Measurements from ENCODE around the gene NLRP7.
"Not testable (repeated sequence)": the region's sequence is repeated elsewhere in the genome, so short reads cannot be mapped to it uniquely, and the experiment has no call there.

Gene NLRP7

DNA sequence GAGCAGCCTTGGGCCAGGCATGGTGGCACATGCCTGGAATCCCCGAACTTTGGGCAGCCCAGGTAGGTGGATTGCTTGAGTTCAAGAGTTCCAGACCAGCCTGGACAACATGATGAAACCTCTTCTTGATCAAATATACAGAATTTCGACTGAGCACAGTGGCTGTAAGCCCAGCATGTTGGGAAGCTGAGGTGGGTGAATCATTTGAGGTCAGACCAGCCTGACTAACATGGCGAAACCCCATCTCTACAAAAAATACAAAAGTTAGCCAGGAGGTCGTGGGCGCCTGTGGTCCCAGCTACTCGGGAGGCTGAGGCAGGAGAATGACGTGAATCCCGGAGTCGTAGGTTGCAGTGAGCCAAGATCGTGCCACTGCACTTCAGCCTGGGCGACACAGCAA is 8.0 kb upstream of the NLRP7 start:
- TF ChIP-seq, protein P1, sequence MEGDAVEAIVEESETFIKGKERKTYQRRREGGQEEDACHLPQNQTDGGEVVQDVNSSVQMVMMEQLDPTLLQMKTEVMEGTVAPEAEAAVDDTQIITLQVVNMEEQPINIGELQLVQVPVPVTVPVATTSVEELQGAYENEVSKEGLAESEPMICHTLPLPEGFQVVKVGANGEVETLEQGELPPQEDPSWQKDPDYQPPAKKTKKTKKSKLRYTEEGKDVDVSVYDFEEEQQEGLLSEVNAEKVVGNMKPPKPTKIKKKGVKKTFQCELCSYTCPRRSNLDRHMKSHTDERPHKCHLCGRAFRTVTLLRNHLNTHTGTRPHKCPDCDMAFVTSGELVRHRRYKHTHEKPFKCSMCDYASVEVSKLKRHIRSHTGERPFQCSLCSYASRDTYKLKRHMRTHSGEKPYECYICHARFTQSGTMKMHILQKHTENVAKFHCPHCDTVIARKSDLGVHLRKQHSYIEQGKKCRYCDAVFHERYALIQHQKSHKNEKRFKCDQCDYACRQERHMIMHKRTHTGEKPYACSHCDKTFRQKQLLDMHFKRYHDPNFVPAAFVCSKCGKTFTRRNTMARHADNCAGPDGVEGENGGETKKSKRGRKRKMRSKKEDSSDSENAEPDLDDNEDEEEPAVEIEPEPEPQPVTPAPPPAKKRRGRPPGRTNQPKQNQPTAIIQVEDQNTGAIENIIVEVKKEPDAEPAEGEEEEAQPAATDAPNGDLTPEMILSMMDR (conservative IDR thresholded peaks at IDR 0.05; ENCODE audit: low read depth, low read length): no peak
- no peak overlapping the region for H3K4me3 ChIP-seq (ENCODE audit: low read length)
- DNase-seq (ENCODE audit: low read depth): no peak

DNA sequence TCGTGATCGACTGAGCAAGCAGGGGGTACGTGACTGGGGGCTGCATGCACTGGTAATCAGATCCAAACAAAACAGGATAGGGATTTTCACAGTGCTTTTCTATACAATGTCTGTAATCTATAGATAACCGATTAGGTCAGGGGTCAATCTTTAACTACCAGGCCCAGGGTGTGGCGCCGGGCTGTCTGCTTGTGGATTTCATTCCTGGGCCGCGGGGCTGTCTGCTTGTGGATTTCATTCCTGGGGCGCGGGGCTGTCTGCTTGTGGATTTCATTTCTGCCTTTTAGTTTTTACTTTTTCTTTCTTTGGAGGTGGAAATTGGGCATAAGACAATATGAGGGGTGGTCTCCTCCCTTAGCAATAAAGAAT is 6.0 kb upstream of the NLRP7 start:
- DNase-seq (ENCODE audit: low read depth); H3K4me3 ChIP-seq (ENCODE audit: low read length): not testable (repeated sequence)

DNA sequence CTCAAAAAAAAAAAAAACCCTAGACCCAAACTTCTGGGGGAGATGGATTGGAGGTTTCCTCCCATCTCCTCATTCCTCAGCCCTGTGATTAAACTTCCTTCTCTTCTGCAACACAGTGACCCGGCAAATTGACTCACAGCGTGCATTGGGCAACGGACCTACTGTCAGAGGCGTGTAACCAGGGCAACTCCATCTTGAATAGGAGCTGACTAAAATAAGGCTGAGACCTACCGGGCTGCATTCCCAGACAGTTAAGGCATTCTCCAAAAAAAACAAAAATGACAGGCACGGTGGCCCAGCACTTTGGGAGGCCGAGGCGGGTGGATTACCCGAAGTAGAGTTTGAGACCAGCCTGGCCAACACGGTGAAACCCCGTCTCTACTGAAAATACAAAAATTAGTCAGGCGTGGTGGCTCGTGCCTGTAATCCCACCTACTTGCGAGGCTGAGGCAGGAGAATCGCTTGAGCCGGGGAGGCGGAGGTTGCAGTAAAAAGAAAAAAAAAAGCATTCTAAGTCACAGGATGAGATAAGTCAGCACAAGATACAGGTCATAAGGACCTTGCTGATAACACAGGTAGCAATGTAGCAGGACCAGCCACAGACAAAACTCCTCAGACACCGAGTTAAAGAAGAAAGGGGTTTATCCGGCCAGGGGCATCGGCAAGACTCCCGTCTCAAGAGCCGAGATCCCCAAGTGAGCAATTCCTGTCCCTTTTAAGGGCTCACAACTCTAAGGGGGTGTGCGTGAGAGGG is 5.4 kb upstream of the NLRP7 start:
- TF ChIP-seq, protein P1 (conservative IDR thresholded peaks at IDR 0.05; ENCODE audit: low read depth, low read length): no peak
- DNase-seq (ENCODE audit: low read depth): no peak

DNA sequence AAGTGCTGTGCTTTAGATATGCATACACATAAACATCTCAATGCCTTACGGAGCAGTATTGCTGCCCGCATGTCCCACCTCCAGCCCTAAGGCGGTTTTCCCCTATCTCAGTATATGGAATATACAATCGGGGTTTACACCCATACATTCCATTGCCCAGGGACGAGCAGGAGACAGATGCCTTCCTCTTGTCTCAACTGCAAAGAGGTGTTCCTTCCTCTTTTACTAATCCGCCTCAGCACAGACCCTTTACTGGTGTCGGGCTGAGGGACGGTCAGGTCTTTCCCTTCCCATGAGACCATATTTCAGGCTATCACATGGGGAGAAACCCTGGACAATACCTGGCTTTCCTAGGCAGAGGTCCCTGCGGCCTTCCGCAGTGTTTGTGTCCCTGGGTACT is 3.2 kb upstream of the NLRP7 start:
- not testable (repeated sequence) for H3K4me3 ChIP-seq (ENCODE audit: low read length); DNase-seq (ENCODE audit: low read depth)

More for the DNA sequence above, 5.4 kb upstream of the NLRP7 start:
- H3K4me3 ChIP-seq (ENCODE audit: low read length): no peak overlapping the region

DNA sequence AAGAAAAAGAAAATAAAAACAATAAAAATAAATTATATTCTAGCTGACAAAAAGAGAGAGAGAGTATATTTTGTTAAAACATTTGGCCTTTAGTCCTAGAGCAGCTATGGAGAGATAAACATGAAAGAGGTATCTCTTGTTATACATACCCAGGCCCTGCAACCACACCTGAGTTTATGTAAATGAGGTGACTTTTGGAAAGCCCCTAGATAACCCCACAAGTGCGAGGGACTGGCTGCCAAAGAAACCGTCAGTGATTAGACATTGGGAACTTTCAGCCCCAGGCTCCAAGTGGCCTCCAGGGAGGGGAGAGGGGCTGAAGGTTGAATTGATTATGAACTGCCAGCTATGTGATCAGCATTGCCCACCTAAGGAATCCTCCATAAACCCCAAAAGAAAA is 2.1 kb upstream of the NLRP7 start:
- no peak for DNase-seq (ENCODE audit: low read depth)
- H3K4me3 ChIP-seq (ENCODE audit: low read length): no peak overlapping the region
- TF ChIP-seq, protein P1 (conservative IDR thresholded peaks at IDR 0.05; ENCODE audit: low read depth, low read length): no peak

DNA sequence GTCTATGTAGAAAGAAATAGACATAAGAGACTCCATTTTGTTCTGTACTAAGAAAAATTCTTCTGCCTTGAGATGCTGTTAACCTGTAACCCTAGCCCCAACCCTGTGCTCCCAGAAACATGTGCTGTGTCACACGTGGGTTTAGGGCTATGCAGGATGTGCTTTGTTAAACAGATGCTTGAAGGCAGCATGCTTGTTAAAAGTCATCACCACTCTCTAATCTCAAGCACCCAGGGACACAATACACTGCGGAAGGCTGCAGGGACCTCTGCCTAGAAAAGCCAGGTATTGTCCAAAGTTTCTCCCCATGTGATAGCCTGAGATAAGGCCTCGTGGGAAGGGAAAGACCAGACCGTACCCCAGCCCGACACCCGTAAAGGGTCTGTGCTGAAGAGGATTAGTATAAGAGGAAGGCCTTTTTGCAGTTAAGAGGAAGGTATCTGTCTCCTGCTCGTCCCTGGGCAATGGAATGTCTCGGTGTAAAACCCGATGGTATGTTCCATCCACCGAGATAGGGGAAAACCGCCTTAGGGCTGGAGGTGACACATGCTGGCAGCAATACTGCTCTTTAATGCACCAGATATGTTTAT is 3.5 kb downstream of the NLRP7 start:
- H3K4me3 ChIP-seq (ENCODE audit: low read length); DNase-seq (ENCODE audit: low read depth): not testable (repeated sequence)

DNA sequence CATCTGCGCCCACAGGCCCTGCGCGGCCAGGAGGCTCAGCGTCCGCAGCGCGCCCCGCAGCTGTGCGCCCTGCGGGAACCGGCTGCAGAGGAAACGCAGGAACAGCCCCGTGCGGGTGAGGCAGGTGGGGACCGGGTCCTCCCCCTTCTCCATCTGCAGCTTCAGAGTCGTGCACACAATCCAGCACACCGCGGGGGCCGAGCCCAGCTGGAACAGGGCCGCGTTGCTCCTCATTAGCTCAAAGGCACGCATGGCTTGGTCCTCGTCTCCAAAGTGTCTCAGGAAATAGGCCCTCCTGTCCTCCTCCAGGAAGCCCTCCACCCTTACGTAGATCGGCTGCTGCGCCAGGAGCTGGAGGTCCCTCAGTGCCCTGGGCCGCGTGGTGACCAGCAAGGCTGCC is 7.8 kb downstream of the NLRP7 start:
- DNase-seq (ENCODE audit: low read depth): not testable (repeated sequence)

DNA sequence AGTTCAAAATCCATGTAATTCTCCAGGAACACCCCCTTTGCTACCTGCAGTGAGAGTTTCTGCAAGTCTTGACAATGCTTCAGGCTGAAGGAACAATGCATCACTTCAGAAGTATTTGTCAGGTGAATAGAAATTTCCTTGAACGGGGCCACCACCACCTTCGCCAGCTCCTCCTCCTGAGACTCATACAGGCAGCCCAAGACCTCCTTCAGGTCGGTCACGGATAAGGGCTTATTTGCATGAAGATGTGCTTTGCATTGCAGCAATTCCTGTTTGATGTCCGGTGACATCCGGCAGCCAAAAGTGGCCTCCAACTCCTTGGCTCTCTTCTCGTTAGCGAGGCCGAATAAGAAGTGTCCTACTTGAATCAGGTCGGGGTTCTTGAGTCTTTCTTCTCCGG is 8.4 kb downstream of the NLRP7 start:
- TF ChIP-seq, protein P1 (conservative IDR thresholded peaks at IDR 0.05; ENCODE audit: low read depth, low read length): no peak
- no peak overlapping the region for H3K4me3 ChIP-seq (ENCODE audit: low read length)
- DNase-seq (ENCODE audit: low read depth): no peak

More for the DNA sequence above, 7.8 kb downstream of the NLRP7 start:
- H3K4me3 ChIP-seq (ENCODE audit: low read length): not testable (repeated sequence)

DNA sequence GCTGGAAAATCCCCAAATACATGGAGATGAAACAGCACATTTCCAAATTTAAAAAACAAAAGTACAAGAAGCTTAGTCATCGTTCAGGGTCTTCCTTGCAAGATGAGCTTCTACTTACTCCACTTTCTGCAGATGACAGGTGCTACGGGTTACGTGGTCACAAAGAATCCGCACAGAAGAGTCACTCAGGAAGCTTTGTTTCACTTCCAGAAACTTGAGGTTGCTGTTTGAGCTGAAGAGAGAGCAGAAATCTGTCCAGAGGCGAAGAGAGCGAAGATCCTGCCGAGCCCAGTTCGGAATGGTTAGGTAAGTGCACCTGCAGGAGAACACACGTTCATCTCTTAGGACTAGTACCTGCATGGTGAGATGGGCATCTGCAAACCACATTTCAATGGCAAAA is 9.4 kb downstream of the NLRP7 start:
- DNase-seq (ENCODE audit: low read depth): no peak
- TF ChIP-seq, protein P1 (conservative IDR thresholded peaks at IDR 0.05; ENCODE audit: low read depth, low read length): no peak
- no peak overlapping the region for H3K4me3 ChIP-seq (ENCODE audit: low read length)

All from retinal pigment epithelial cell (primary cell).